Activated naive CD4-positive, alpha-beta T cell treated with anti-CD3 and anti-CD28 coated beads, Interleukin-2, amount 10 ng/mL, durations not matched to agents 5 hours and 36 hours (primary cell): ENCODE data around the gene RNPC3. TPM values are rescaled to one million over a fixed set of nuclear protein-coding genes. Genes with fewer than 3 reads are reported as not detected.

Experiments used
- total RNA-seq, 2 experiments: library from RNA; stranded (reverse); gene quantifications; one replicate each; pipeline ENCODE4 v1.2.3, GENCODE V29; 2021

RNPC3 gene
- 10 to 100 TPM; 28.9 to 34.3 TPM for total RNA-seq

GRCh38 chr1:103525607-103526507 lies at the start of gene RNPC3:
RNPC3 (plus strand) TSS chr1:103525699; CDS start chr1:103526071, 372 bp downstream.

GRCh38 chr1:103571289-103571688 lies 45.8 kb downstream of the RNPC3 start, which contains the start of gene AMY2B:
AMY2B (plus strand) TSS chr1:103571589; CDS start chr1:103571603, 14 bp downstream.

Other genes starting within 250 kb of the RNPC3 start
- gene AMY2B, start 45.9 kb downstream of the RNPC3 start, total RNA-seq, result 10 to 100 TPM; 11.3 to 12.1 TPM
- gene AMY2A, start 91.7 kb downstream of the RNPC3 start, total RNA-seq, result not detected
- gene AMY1A, start 130.1 kb downstream of the RNPC3 start, total RNA-seq, result not detected
- not detected for gene AMY1B, start 170.5 kb downstream of the RNPC3 start, total RNA-seq
- gene AMY1C, start 224.2 kb downstream of the RNPC3 start, total RNA-seq, result not detected